Endometrium (tissue), 2 donors: ENCODE measurements around the gene CEP131.

Experiments used
- FAIRE-seq: peaks from 2 replicates; lab custom pipeline; 2012; peaks lifted over from hg19 to GRCh38; lab: Jason Lieb, UNC
- donor health status: control.
- donor health status: control.

The CEP131 gene

DNA sequence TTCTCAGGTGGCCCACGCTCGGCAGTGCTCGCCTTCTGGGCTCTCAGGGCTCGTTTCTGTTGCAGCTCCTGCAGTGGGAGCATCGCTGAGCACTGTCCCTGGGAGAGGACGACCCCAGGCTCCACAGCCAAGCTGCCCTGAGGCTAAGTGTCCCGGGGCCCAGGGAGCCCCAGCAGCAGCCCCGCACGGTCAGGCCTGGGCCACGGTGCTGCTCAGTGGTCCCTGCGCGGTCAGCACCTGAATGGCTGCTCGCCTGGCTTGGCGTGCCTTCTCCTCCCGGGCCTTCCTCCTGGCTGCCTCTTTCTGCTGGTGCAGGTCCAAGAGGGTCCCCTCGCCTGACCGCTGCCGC, 23.3 kb downstream of the CEP131 start:
- FAIRE-seq: no peak

DNA sequence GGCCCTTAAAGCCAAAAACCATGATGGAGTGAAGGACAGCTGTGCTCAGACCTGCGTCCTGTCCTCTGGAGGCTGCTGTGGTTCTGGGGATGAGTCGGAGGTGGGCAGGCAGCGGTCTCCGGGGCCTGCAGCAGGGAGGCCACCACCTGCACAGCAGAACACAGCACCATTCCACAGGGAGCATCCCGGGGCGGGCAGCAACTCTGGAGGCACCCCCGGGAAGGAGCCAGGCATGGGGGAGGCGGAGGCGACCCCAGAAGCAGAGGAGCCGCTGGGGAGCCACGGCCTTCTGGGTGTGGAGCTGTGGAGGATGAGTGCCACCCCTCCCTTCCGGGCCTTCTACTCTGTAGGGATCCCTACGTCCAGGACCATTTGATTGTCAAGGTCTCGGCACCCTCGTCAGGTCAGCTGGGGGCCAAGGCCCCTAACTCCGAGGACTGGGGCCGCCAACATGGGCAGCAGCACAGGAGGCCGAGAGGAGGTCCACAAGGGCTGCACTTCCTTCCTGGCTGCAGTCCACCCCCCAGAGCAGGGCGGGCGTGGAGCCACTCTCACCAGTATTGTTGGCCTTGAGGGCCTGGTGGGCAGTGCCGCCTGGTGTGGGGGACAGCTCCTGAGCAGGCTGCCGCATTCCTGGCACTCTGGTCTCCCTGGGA, 23.8 kb downstream of the CEP131 start:
- FAIRE-seq: no peak

DNA sequence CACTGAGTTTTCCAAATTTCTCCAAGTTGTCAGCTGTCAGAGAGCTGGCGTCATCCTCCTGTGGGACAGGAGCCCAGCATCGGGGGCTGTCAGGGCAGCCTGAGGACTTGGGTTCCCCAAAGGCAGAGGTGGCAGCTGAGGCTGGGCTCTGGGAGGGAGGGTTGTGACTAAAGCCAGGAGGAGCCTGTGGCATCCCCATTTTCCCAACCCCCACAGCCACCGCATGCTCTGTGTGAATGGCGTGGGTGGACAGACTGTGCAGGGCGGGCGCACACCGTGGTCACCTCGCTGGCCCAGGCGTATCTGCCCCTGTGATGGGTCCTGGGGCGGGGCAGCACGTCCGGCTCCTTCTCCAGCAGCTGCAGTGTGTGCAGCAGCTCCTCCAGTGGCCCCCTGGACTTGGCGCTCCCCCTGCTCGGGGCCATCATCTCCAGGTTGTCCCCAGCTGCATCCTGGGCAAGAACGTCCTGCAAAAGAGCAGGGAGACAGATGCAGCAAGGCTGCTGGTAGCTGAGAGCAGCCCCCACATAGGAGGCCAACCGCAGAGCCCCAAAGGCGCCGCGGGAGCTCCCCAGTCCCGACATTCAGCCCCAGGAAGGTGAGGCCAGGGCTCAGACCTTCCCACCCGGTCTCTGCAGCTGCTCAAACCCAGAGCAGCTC, 24.8 kb downstream of the CEP131 start:
- no peak for FAIRE-seq

DNA sequence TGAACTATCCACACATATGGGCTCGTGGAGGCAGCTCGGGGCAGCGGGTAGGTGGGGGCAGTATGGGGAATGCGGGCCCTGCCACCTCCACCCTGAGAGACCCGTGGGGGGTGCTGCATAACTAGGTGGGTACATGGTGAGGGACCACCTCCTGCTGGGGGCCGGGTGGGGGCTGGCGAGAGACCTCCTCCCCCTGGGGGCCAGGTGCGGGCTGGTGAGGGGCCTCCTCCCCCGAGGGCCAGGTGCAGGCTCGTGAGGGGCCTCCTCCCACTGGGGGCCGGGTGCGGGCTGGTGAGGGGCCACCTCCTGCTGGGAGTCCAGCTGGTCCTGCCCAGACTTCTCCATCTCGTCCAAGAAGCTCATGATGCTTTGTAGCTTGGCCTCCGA, 25.4 kb downstream of the CEP131 start:
- FAIRE-seq: no peak

DNA sequence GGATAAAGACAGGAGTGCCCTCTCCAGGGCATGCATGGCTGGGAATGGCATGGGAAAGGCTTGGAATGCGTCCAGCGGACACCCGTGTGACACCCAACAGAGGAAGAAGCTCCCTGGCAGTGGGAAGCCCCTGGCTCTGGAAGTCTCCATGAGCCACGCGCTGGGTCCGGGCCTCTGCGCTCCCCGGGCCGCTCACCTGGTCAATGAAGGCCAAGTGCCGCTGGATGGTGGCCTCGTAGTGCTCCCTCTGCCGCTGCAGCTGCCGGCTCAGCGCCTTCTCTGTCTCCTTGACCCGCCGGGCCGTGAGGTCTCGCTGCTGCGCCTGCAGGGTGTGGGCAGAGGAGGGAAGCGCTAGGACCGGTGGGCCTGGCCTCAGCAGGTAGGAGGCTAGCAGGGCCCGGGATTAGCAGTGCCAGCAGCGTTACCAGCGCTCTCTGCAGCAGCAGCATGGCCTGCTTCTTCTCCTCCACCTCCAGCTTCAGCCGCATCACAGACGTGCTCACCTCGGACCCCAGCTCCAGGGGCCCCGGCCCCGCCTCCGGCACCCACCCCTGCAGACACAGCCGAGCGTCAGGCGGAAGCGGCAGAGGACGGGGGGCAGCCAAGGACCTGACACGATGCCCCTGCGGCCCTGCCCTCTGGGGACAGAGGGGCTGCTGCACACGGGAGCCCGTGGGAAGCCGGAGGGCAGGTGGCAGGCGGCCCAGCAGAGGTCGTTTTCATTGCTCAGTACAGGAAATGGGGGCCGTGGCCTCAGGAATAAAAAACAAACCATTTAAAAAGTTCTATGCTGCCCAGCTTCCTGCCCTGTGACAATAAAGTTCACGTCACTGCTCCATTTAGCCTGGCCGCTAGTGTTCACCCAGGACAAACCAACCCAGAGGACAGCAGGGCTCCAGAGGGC, 26.0 kb downstream of the CEP131 start:
- FAIRE-seq: no peak

DNA sequence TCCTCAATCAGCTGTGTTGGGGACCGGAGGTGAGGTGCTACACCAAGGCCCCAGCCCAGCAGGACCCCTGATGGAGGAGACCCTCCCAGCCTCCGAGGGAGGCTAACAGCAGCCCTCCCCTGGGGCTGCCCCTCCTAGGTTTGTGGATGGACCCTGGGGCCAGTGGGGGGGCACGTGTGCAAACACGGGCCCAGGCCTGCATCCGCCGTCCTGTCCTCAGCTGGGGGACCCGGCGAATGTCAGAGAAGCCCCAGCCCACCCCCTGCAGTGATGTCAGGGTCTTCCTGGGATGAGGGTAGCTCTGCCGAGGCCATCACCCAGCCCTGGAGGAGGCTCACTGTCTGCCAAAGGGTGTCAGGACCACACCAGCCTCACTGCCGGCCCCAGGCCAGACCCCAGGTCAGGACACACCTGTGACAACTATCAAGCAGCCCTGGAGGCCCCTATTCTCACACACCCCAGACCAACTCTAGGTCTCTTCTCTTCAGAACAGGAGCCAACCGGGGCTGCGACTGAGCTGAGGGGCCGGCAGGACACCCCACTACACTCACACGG, 26.7 kb downstream of the CEP131 start:
- FAIRE-seq: no peak

DNA sequence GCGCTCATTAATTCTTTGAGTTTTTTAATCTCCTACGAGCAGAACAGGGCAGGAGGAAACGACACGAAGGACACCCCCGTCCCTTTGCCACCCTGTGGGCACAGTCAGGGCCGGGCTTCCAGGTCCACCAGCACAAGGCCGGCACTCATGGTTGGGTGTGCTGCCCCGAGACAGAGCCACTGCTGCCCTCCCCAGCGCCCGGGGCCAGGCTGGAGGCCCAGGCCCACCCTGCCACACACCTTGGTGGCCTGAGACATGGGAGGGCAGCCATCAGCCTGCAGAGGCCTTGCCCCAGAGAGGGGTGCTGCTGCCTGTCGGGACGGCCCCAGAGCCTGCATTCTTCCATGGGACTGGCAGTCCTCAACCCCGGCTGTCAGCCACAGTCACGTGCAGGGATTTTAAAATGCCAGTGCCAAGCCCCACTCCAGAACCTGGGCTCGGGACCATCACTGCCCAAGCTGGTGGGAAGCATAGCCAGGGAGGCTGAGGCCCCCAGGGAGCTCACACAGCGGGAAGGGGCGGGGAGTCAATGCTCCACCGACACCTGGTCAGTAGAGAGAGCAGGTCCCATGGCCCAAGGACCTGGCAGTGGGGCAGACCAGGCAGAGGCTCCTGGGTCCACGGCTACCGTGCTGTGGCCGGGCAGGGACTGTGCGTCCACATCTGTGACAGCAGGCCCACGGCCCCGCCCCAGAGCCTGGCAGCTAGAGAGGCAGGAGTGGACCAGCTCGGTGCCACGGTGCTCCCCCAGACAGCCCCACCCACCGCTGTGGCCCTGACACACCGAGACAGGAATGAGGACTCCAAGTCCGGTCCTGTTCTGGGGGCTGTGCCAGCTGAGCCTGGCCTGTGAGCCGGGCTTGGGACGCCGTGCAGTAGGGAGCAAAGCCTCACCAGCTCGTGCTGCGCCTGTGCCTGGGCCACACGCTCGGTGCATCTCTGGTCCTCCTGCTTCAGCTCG, 27.5 kb downstream of the CEP131 start:
- no peak for FAIRE-seq

DNA sequence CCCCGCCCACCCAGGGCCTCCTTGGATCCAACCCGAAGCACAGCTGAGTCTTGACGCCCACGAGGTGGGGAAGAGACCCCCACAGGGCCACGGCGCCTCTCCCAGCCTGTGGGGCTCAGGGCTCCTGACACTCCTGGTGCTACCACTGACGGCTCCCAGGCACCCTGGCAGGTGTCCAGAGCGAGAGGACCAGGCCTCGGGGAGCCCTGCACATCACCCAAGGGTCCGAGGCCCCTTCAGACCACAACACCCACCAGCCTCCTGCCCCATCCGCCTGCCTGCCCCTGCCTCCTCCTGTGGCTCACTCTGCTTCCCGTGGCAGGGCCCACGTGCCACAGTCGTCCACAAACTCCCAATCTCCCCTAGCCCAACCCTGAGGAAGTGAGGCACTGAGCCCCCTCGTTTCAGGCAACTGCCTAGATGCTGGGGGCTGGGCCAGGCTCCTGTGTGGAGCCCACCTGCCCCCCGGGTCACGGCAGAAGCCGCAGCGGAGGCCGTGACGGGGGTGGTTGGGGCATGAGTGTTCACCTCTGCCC, 28.5 kb downstream of the CEP131 start:
- no peak for FAIRE-seq

DNA sequence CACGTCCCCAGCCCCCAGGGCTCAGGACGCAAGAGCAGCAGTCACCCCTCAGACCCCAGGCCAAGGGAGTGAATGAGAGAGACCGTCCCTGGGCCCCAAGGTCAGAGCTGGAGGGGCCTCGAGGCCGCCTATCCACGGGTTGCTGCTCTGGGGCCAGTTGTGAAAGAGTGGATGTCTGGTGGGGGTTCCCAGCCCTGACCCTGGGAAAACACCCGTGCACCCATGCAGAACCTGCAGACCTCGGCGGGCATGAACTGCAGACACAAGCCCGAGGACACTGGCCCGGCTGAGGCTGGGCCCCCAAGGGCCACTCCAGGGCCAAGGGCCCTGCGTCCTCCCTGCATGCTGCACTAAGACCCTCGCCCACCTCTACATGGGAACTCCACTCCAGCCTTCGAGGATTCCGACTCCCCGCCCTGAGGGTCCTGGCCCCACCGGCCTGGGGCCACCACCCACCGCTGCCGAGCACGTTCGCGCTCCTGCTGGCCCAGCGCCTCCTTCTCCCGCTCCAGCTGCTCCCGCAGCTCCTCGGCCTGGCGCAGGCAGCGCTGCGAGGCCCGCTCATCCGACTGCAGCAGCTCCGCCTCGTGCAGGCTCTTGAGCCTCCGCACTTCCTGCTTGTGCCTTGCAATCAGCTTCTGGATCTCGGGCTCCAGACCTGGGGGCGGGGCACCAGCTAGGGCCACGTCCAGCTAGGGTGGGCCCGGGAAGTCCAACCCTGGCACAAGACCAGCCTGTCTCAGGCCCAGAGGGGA, 29.1 kb downstream of the CEP131 start:
- no peak for FAIRE-seq

DNA sequence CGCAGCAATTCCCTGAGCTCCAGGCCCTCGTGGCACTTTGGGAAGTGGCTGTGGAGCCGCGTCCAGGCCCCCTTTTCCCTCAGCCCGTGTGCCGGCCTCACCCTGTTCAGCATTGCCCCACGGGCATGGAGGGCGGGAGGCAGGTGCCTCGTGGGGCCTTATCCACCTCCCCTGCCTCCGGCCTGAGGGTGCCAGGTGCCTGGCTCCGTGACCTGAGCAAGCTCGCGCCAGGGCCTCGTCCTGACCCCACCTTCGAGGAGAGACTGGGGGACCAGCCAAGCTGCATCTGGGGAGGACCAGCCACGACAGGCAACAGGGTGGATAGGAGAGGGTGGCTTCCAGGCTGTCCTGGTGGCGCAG, 29.7 kb downstream of the CEP131 start:
- no peak for FAIRE-seq

DNA sequence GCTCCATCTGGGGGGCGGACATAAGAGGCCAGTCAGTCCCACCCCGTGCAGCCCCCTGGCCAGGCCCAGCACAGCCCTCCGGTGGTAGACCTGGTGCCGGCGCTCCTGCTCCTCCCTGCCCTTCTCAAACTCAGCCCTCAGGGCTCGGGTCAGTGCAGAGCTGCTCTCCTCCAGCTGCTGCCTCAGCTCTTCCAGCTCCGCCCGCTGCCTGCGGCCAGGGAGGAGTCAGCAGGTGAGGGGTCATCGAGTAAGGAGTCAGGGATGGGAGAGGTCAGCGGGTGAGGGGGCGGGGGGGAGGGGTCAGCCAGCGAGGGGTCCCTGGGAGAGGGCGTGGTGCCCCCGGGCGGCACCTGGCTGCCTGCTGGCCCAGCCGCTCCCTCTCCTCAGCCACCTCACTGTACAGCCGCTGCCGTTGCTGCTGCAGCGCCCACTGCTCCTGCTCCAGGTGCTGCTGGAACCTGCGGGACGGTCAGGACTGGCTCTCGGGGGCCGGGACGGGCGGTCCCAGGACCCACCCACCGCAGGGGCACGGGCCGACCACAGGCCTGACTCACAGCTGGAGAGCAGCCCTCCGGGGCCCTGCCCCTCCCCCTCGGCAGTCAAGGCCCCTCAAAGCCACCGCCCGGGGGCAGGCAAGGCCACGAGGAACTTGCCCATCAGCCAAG, 30.2 kb downstream of the CEP131 start:
- no peak for FAIRE-seq

DNA sequence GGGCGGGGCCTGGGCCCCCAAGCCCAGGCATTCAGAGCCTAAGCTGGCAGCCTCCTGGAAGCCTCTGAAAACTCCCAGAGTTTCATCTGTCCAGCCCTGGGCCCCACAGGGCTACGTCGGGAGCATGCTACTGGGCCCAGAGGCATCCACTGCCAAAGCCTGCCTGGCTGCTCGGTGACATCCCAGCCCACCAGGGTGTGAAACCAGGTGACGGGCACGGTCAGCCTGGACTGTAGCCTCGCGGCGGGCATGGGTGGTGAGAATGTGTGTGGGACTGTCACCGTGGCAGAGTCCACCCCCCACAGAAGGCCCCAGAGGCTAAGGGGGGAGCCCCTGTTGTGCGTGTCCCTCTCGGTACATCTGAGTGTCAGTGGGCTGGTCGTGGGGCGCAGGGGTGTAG, 31.1 kb downstream of the CEP131 start:
- no peak for FAIRE-seq

DNA sequence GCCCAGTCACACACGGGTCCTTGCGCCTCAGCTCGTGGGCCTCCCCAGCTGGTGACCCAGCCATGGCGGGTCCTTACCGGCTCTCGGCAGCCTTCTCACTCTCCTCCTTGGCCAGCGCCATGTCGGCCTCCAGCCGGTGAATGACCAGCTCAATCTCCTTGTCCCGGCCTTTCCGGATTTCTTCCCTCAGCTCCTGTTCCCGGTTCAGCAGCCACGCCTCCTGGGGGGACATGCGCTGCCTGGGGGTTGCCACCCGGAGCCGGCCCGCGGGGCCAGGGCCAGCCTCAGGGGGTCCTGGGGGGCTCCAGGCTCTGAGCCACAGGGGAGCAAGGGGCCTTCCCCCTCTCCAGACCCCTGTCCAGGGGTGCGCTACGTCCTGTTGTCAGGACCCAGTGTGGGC, 31.6 kb downstream of the CEP131 start:
- no peak for FAIRE-seq

DNA sequence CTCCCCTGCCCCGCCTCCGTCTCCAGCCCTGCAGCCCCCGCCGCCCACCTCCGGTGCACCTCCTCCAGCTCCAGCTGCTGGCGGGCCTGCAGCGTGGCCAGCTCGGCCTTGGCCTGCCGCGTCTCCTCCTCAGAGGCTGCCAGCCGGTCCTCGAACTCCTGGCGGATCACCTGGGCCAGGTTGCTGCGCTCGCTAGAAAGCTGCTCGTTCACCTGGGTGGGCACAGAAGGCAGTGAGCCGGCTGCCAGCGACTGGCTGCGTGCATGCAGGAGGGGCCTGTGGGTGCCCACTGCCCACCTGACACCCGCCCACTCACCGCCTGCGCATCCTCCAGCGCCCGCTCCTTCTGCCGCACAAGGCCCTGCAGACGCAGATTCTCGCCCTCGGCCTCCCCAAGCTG, 32.2 kb downstream of the CEP131 start:
- FAIRE-seq: no peak

DNA sequence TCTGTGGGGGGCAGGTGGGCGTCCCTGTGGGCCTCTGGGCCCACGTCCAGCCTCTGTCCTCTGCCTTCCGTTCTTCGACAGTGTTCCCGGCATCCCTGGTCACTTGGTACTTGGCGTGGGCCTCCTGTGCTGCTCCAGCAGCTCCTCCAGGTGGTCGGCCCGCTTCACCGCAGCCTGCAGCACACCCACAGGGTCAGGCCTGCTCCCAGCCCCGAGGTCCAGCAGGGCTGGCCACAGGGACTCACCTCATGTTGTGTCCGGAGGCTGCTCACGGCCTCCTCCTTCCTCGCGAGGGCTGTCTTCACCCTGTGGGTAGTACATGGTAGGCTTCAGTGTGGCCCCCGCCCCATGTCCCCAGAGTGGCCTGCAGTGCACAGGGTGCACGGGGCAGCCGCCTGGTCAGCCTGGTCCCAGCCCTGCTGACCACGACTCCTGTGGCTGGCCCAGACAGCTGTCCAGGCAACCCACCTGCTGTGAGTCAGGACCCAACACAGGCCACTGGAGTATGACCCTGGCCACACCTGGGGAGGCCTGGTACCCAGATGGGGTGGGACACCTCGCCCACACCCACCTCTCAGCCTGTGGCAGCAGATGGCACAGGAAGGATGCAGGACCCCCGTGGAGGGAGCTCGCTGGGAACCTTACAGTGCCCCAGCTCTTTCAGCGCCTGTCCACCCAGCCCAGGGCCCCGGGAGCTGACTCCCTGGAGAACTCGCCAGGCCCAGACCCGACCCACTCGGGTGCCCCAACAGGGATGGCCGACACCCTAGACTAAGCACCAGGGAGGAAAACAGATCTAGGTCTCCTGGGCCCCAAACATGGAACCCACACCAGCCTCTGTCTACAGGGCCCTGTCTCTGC, 32.9 kb downstream of the CEP131 start:
- FAIRE-seq: no peak

DNA sequence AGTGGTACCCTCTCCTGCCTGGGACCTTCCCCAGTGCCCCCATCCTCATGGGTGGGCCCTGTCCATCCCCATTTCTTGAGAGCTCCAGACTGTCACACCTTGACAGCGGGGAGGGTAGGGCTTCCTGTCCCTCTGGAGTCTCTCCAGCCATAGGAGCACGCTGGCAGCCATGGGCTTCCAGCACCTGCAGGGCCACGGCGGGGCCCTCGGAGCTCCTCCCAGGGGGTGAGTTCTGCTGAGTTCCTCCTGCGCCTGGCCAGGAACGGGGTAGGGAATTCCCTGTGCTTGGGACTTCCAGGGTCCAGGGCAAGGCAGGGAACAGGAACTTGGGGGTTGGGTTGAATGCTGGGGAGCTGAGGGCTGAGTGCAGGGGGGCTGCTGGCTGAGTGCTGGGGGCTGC, 33.7 kb downstream of the CEP131 start:
- no peak for FAIRE-seq

DNA sequence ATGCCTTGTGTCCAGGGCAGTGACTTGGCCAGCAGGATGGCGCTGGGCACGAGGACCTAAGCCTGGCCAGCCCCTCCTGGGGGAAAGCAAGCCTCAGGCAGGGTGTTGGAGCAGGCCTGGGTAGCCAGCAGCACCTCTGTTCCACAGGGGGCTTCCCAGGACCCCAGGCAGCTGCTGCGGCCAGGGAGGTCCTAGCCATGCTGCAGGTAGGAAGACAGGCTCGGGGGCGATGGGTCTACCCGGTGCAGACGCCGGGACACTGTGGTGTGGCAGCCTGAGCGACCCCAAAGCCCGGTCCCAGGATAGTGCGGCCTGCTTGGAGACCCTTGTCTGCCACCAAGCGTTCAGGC, 34.3 kb downstream of the CEP131 start:
- FAIRE-seq: no peak

DNA sequence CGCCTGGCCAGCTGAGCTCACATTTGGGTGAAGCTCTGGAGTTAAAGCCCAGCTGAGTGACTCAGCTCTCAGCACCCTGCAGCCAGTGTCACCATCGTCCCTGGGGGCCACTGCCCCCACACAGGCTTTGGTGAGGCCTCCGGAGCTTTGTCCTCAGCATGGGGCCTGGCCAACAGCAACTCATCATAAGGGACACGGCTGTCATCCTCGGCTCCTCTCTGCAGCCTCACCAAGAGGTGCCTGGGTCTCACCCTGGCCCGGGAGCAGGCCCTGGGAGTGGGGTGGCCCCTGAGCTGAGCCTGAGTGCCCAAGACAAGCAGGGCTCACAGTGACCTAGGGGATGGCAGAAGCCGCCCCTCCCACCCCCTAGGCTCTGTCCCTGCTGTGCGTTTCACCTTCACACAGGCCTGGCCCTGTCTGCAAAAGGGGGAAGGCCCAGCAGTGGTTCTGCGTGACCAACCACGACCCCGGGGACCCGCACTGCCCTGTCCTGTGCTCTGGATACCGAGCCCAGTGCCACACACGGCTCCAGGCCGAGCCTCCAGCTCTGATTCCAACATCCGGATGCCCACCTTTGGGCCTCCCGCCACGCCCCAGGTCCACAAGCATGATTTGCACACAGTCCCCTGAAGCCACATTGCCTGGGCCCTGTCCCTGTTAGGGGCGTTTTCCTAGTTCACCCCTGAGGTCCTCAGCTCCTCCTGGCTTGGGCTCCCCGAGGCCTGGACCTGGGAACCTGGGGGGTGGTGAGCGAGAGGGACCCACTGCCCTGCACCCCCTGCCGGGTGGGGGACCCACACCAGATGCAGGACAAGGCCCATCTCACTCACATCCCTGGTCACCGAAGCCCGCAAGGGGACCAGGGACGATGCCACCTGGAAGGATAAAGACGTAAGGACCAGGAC, 34.9 kb downstream of the CEP131 start:
- no peak for FAIRE-seq
